HEK293 (cell line): Measurements from ENCODE around the gene EFCAB6.

Experiments
- SETDB1 ChIP-seq: IDR thresholded peaks from one replicate; pipeline ENCODE4 v1.6.1; 2017; ENCODE audit warnings: mild to moderate bottlenecking, low read length, moderate library complexity, mixed read lengths; ENCODE audit not compliant: insufficient read length
- TF ChIP-seq, protein P1 (sequence below): fragments of 450-650 bp; formaldehyde crosslinking; IDR thresholded peaks from 2 replicates; pipeline ENCODE4 v1.5.1; 2016; ENCODE audit warnings: missing biosample characterization, missing genetic modification characterization

DNA sequence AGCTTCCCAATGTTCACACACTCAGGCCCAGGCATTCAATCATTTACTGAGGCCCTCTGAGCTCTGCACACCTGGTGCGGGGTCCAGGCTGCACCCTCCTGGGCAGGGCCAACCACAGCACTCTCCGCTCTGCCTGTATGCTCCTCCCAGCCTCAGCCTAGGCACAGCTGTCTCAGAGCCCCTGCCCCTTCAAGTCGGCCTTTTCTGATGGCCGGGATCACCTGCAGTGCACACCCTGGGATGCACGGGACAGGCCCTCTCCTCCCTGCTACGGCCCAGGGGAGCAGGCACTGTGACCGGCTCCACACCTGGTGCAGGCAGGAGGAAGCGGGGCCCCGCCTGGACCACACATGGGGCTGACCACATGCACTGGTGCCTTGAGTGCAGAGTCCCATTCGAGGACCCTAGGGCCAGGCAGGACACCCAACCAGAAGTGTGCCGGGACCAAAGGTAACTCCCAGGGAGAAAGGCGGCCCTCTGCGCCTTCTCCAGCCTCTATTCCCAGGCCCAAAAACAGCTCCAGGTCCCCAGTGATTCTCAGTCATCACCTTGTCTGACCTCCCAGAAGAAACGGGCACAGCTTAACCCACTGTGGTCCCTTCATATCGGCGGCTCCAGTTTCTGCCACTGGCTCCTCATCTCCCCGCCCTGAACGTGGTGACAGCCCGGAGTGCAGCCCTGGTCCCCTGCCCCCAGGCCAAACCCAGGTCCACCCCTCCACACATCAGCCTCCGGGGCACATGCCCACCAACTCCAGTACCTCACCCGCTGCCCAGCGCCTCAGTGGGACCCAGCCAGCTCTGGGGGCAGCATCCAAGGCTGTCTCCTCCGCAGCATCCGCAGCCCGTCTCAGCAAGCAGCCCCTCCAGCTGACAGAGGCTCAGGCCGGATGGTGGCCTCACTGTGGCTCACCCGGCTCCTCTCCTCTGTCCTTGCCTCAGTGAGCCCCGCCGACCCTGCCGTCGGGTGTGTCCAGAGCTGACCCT is 32.7 kb upstream of the EFCAB6 start:
- TF ChIP-seq, protein P1, sequence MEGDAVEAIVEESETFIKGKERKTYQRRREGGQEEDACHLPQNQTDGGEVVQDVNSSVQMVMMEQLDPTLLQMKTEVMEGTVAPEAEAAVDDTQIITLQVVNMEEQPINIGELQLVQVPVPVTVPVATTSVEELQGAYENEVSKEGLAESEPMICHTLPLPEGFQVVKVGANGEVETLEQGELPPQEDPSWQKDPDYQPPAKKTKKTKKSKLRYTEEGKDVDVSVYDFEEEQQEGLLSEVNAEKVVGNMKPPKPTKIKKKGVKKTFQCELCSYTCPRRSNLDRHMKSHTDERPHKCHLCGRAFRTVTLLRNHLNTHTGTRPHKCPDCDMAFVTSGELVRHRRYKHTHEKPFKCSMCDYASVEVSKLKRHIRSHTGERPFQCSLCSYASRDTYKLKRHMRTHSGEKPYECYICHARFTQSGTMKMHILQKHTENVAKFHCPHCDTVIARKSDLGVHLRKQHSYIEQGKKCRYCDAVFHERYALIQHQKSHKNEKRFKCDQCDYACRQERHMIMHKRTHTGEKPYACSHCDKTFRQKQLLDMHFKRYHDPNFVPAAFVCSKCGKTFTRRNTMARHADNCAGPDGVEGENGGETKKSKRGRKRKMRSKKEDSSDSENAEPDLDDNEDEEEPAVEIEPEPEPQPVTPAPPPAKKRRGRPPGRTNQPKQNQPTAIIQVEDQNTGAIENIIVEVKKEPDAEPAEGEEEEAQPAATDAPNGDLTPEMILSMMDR (tag by site-specific recombination): no peak
- no peak for TF ChIP-seq SETDB1
